Astrocyte of the spinal cord (primary cell): Measurements from ENCODE around the gene DGKG.
A peak's percentile ranks its signal among the peaks of the same experiment; 100 is the strongest.

Experiments
- DNase-seq: peaks from one replicate; pipeline ENCODE4 v3.0.0; 2011; ENCODE audit warnings: low read depth, low spot score
- H3K4me3 ChIP-seq: 2 replicates; pipeline ENCODE4 v1.5.1; 2011; ENCODE audit warnings: low read depth, mild to moderate bottlenecking, low read length, moderate library complexity
- CTCF ChIP-seq: IDR thresholded peaks from 2 replicates; pipeline ENCODE4 v1.5.1; 2012; ENCODE audit warnings: low read depth, mild to moderate bottlenecking, low read length, inconsistent platforms
- in situ Hi-C: cut with HindIII; loops from 2 replicates; pipeline ENCODE4 v1.10.0; 2017; ENCODE audit warnings: low sequenced_read_pairs

DGKG gene

GRCh38 chr3:186117521-186118134, 244.4 kb downstream of the DGKG start:
- in situ Hi-C loops: no loop called here
- no peak overlapping the region for H3K4me3 ChIP-seq
- no peak for DNase-seq
- no peak for TF ChIP-seq CTCF

GRCh38 chr3:186115239-186115996, 246.6 kb downstream of the DGKG start:
- DNase-seq: no peak
- no peak for TF ChIP-seq CTCF
- H3K4me3 ChIP-seq: no peak overlapping the region
- in situ Hi-C loops: no loop called here

- H3K4me3 ChIP-seq: no peak overlapping the region
- in situ Hi-C loops: no loop called here
- no peak for TF ChIP-seq CTCF
- no peak for DNase-seq
Measured at GRCh38 chr3:186110975-186111974, 250.8 kb downstream of the DGKG start.

- peak overlapping the region; percentile 59 for H3K4me3 ChIP-seq
- no peak for DNase-seq
- in situ Hi-C loops: no loop called here
- no peak for TF ChIP-seq CTCF
Measured at GRCh38 chr3:186109897-186110803, 251.9 kb downstream of the DGKG start.

- peak; percentile 100 for DNase-seq
- peak within 1 kb of the TSS; percentile 95 for H3K4me3 ChIP-seq
- TF ChIP-seq CTCF: no peak
- in situ Hi-C loops: no loop called here
Measured at GRCh38 chr3:186108941-186109865, 252.8 kb downstream of the DGKG start, which contains the start of gene ETV5. Gene ETV5 (minus strand): TSS chr3:186109089. CDS start chr3:186105868, 3,221 bp downstream.
